Pancreas (tissue), 10 donors: ENCODE measurements around the gene CNMD. TPM values are rescaled to one million over a fixed set of nuclear protein-coding genes. Genes with fewer than 3 reads are reported as not detected.
"Not testable (repeated sequence)": the region's sequence is repeated elsewhere in the genome, so short reads cannot be mapped to it uniquely, and the experiment has no call there.

Experiments used
- ATAC-seq, 4 donors: fragments of 200-7000 bp; cut with Tn5 transposase; one replicate each; pipeline versions ENCODE4 v1.8.0 to v1.9.1; 2020; ENCODE audit warnings: mild to moderate bottlenecking in 4 of 4, moderate library complexity in 4 of 4
- DNase-seq, 6 donors: peaks; one replicate each; pipeline ENCODE4 v3.0.0-alpha.2; 2020
- FAIRE-seq: peaks from 2 replicates; lab custom pipeline; 2012; peaks lifted over from hg19 to GRCh38; lab: Jason Lieb, UNC
- H3K27ac ChIP-seq, 4 donors: fragments of 200-600 bp; sonication (generic); 1 replicate in 3 of 4; 2 replicates in 1 of 4; pipeline versions ENCODE4 v1.5.0 to v1.8.0; 2020
- H3K27me3 ChIP-seq, 4 donors: fragments of 200-600 bp; one replicate each; pipeline ENCODE4 v1.8.0; 2021
- H3K36me3 ChIP-seq, 3 donors: fragments of 200-600 bp; sonication (generic) in 1 of 3; one replicate each; pipeline versions ENCODE4 v1.5.0 to v1.8.0; 2020 to 2021
- H3K4me1 ChIP-seq, 3 donors: fragments of 200-600 bp; one replicate each; pipeline ENCODE4 v1.8.0; 2021
- H3K4me3 ChIP-seq, 4 donors: fragments of 200-600 bp; sonication (generic) in 2 of 4; one replicate each; pipeline versions ENCODE4 v1.5.0 to v1.8.0; 2020 to 2021
- H3K9me3 ChIP-seq, 4 donors: fragments of 200-600 bp; one replicate each; pipeline ENCODE4 v1.8.0; 2021
- CTCF ChIP-seq, 4 donors: fragments of 200-600 bp; sonication (generic) in 3 of 4; IDR thresholded peaks; one replicate each; pipeline versions ENCODE4 v1.5.0 to v1.8.0; 2021; ENCODE audit warnings: antibody characterized with exemption in 4 of 4
- WGBS, 2 donors: extraction: QIAGEN DNeasy Blood & Tissue Kit; methylation state at CpG; one replicate each; pipeline ENCODE4 v1.1.7; 2013; 5-methylcytosine and 5-hydroxymethylcytosine counted together
- intact Hi-C, 3 donors: fragments of 100-400 bp; cut with DNase I; formaldehyde crosslinking; loops; one replicate each; pipeline versions ENCODE4 v1.11.1 to v1.14.2; 2022
- polyA plus RNA-seq, 2 donors: library from polyadenylated mRNA; stranded (reverse); fragments of 200-250 nt; gene quantifications; one replicate each; pipeline ENCODE4 v1.2.3, GENCODE V29; 2013
- total RNA-seq, 6 donors: library from RNA; stranded (reverse); fragmentation: NEBNext Ultra II Directional in 4 of 6; extraction: Animal tissue kit (Norgen Biotek cat#: 25700) in 4 of 6; gene quantifications; one replicate each; pipeline versions ENCODE4 v1.2.1 to v1.2.4, GENCODE V29; 2021 to 2023
- donor health status: healthy with polysubstance abuse.
- donor health status: DM: no; HTN: no; CAD: no; lungs with moderate emphysema.
- donor health status: DM: no; HTN: no; CAD: no.
- donor health status: control.
- donor health status: control.
- donor health status: Bipolar disorder and iron deficiency.
- donor health status: DM: yes; HTN: yes; CAD: no.
- donor health status: DM: no; HTN: no; CAD: no.
- donor health status: DM: no; HTN: no; CAD: no.
- donor health status: DM: yes; HTN: yes; CAD: no.

The CNMD gene
- total and polyA plus RNA-seq, 8 donors = 0.19 to 3.7 (median 0.30) TPM; not detected in 2

DNA sequence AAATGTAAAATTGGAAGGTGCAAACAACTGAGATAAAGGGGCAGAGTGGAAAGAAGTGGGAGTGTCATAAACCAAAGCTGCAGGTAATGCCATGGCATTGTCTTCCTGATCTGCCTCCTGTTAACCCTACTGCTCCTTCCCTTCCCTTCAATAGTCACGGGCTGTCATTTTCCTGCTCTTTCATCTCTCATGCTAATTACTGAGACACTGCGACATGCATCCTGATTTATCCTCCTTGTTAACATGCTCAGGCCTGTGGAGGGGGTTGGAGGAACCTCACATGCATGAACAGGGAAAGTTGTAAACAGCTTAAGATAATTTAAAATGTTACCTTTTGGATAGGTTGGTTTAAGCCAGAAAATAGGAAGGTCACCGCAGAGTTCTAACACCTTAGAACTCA, 27.2 kb downstream of the CNMD start:
- intact Hi-C loops = no loop called here

GRCh38 chr13:52711286-52711685, 28.3 kb downstream of the CNMD start:
- no peaks in the 10 kb centered on the region for H3K4me1 ChIP-seq
- ATAC-seq (no peak), FAIRE-seq (no peak), DNase-seq (no peak)
- no peaks in the 10 kb centered on the region for H3K36me3 ChIP-seq
- no peak for TF ChIP-seq CTCF (IDR thresholded peaks at IDR 0.05)
- intact Hi-C loops = no loop called here
- H3K4me3 ChIP-seq = no peak overlapping the region
- 81 to 86% methylated on average over 3 of the region's 3 CpGs for WGBS, 2 donors
- no peak overlapping the region for H3K27ac ChIP-seq
- H3K27me3 ChIP-seq = no peaks in the 10 kb centered on the region
- H3K9me3 ChIP-seq = no peaks in the 10 kb centered on the region

More for the DNA sequence above, 27.2 kb downstream of the CNMD start:
- no peaks in the 10 kb centered on the region for H3K36me3 ChIP-seq
- H3K27me3 ChIP-seq = no peaks in the 10 kb centered on the region
- H3K4me1 ChIP-seq = no peaks in the 10 kb centered on the region
- FAIRE-seq (no peak), DNase-seq (no peak), ATAC-seq (no peak)
- WGBS, 2 donors = 62 to 78% methylated on average over 3 of the region's 3 CpGs
- H3K9me3 ChIP-seq = no peaks in the 10 kb centered on the region
- no peak overlapping the region for H3K27ac ChIP-seq
- TF ChIP-seq CTCF (IDR thresholded peaks at IDR 0.05) = no peak
- no peak overlapping the region for H3K4me3 ChIP-seq

DNA sequence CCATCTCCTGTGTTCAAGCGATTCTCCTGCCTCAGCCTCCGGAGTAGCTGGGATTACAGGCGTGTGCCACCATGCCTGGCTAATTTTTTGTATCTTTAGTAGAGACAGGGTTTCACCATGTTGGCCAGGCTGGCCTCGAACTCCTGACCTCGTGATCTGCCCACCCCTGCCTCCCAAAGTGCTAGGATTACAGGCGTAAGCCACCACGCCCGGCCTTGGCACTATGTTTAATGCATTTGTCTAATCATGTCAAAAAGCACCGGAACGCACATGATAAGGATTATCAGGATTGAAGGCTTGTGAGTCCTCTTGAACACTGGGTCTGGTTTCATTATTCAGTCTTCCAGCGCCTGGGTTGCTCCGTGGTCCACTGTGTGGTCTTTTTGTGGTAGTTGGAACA, 31.4 kb downstream of the CNMD start:
- DNase-seq, intact Hi-C loops, ATAC-seq, H3K36me3 ChIP-seq, H3K27ac ChIP-seq, H3K9me3 ChIP-seq, FAIRE-seq, H3K4me1 ChIP-seq, H3K4me3 ChIP-seq, H3K27me3 ChIP-seq: not testable (repeated sequence)
- 68 to 79% methylated on average over 12 of the region's 12 CpGs for WGBS, 2 donors

GRCh38 chr13:52707375-52707774, 32.2 kb downstream of the CNMD start:
- WGBS, 2 donors = 67 to 73% methylated on average over 1 of the region's 1 CpG
- Histone ChIP-seq H3K4me3 (no peak overlapping the region), H3K27ac (no peak overlapping the region), H3K9me3 (no peaks in the 10 kb centered on the region), H3K4me1 (no peaks in the 10 kb centered on the region), H3K36me3 (no peaks in the 10 kb centered on the region), H3K27me3 (no peaks in the 10 kb centered on the region)
- DNase-seq (no peak), ATAC-seq (no peak), FAIRE-seq (no peak)
- TF ChIP-seq CTCF (IDR thresholded peaks at IDR 0.05) = no peak
- intact Hi-C loops = no loop called here

DNA sequence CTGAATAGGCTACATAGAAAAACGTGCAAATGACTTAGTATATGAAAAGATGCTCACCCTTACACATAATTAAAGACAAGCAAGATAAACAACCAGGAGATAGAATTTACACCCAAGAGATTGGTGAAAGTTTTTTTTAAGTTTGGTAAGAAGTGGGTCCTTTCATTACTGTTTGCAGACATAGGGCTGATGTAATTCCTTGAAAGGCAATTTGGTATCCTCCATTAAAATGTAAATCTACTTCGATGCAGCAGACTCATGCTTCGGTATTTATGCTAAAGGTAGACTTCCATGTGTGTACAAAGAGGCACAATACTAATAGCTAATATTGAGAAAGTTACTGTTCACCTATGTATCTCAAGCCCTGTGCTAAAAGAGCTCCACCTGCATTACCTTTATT, 33.5 kb downstream of the CNMD start:
- TF ChIP-seq CTCF (IDR thresholded peaks at IDR 0.05) = no peak
- WGBS, 2 donors = 70% methylated on average over 3 of the region's 3 CpGs

More for the DNA sequence above, 33.5 kb downstream of the CNMD start:
- DNase-seq (no peak), FAIRE-seq (no peak), ATAC-seq (no peak)
- no peaks in the 10 kb centered on the region for H3K27me3 ChIP-seq
- intact Hi-C loops = no loop called here
- no peak overlapping the region for H3K4me3 ChIP-seq
- no peaks in the 10 kb centered on the region for H3K4me1 ChIP-seq
- no peak overlapping the region for H3K27ac ChIP-seq
- H3K9me3 ChIP-seq = no peaks in the 10 kb centered on the region
- H3K36me3 ChIP-seq = no peaks in the 10 kb centered on the region
